WTC11 (cell line): ENCODE data around the gene TOMM40L.

Source experiments
- FOXP1 ChIP-seq: sonication (generic); formaldehyde crosslinking; IDR thresholded peaks from 2 replicates; pipeline ENCODE4 v1.8.0; 2022; ENCODE audit warnings: missing genetic modification reagents, mild to moderate bottlenecking, moderate library complexity, borderline replicate concordance
- NFE2L1 ChIP-seq: sonication (generic); formaldehyde crosslinking; IDR thresholded peaks from 2 replicates; pipeline ENCODE4 v1.8.1; 2023; ENCODE audit warnings: missing genetic modification reagents
- NFYB ChIP-seq: sonication (generic); formaldehyde crosslinking; conservative IDR thresholded peaks from 2 replicates; pipeline ENCODE4 v1.8.0; 2022; ENCODE audit warnings: low read depth, missing genetic modification reagents
- NR2C2 ChIP-seq: sonication (generic); formaldehyde crosslinking; IDR thresholded peaks from 2 replicates; pipeline ENCODE4 v1.8.0; 2022; ENCODE audit warnings: mild to moderate bottlenecking, missing genetic modification reagents
- NR3C1 ChIP-seq: sonication (generic); formaldehyde crosslinking; conservative IDR thresholded peaks from 2 replicates; pipeline ENCODE4 v1.8.1; 2023; ENCODE audit warnings: low read depth, mild to moderate bottlenecking, missing genetic modification reagents
- RELA ChIP-seq: sonication (generic); formaldehyde crosslinking; IDR thresholded peaks from 2 replicates; pipeline ENCODE4 v1.8.1; 2022; ENCODE audit warnings: missing genetic modification reagents, mild to moderate bottlenecking, borderline replicate concordance
- SOX15 ChIP-seq: fragments of 250-450 bp; sonication (Bioruptor Pico); IDR thresholded peaks from 2 replicates; pipeline ENCODE4 v1.9.0; 2021; ENCODE audit warnings: mild to moderate bottlenecking
- SP1 ChIP-seq: sonication (generic); formaldehyde crosslinking; conservative IDR thresholded peaks from 2 replicates; pipeline ENCODE4 v1.8.1; 2022; ENCODE audit warnings: missing genetic modification reagents
- ZNF416 ChIP-seq: fragments of 250-450 bp; sonication (Bioruptor Pico); IDR thresholded peaks from 2 replicates; pipeline ENCODE4 v1.9.0; 2021; ENCODE audit warnings: mild to moderate bottlenecking, inconsistent platforms
- TF ChIP-seq, protein P1 (sequence below): fragments of 200-600 bp; IDR thresholded peaks from 2 replicates; pipeline ENCODE4 v1.8.0; 2022; ENCODE audit warnings: antibody characterized with exemption
- TF ChIP-seq, protein P2 (sequence below): sonication (generic); formaldehyde crosslinking; IDR thresholded peaks from 2 replicates; pipeline ENCODE4 v1.8.0; 2022; ENCODE audit warnings: mild to moderate bottlenecking, missing genetic modification reagents

GRCh38 chr1:161196111-161196510, 29.7 kb upstream of the TOMM40L start:
- TF ChIP-seq NFE2L1 (CRISPR knock-in tag) (no peak), FOXP1 (no peak), NR2C2 (CRISPR knock-in tag) (no peak), NFYB (CRISPR knock-in tag) (no peak), SP1 (CRISPR knock-in tag) (no peak), RELA (CRISPR knock-in tag) (no peak), NR3C1 (CRISPR knock-in tag) (no peak), ZNF416 (CRISPR knock-in tag) (no peak), SOX15 (no peak)
- TF ChIP-seq, protein P1, sequence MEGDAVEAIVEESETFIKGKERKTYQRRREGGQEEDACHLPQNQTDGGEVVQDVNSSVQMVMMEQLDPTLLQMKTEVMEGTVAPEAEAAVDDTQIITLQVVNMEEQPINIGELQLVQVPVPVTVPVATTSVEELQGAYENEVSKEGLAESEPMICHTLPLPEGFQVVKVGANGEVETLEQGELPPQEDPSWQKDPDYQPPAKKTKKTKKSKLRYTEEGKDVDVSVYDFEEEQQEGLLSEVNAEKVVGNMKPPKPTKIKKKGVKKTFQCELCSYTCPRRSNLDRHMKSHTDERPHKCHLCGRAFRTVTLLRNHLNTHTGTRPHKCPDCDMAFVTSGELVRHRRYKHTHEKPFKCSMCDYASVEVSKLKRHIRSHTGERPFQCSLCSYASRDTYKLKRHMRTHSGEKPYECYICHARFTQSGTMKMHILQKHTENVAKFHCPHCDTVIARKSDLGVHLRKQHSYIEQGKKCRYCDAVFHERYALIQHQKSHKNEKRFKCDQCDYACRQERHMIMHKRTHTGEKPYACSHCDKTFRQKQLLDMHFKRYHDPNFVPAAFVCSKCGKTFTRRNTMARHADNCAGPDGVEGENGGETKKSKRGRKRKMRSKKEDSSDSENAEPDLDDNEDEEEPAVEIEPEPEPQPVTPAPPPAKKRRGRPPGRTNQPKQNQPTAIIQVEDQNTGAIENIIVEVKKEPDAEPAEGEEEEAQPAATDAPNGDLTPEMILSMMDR: no peak
- TF ChIP-seq, protein P2, sequence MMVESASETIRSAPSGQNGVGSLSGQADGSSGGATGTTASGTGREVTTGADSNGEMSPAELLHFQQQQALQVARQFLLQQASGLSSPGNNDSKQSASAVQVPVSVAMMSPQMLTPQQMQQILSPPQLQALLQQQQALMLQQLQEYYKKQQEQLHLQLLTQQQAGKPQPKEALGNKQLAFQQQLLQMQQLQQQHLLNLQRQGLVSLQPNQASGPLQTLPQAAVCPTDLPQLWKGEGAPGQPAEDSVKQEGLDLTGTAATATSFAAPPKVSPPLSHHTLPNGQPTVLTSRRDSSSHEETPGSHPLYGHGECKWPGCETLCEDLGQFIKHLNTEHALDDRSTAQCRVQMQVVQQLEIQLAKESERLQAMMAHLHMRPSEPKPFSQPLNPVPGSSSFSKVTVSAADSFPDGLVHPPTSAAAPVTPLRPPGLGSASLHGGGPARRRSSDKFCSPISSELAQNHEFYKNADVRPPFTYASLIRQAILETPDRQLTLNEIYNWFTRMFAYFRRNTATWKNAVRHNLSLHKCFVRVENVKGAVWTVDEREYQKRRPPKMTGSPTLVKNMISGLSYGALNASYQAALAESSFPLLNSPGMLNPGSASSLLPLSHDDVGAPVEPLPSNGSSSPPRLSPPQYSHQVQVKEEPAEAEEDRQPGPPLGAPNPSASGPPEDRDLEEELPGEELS (CRISPR knock-in tag): no peak
